GM23338 (cell line): ENCODE results near the gene ZNF219. TPM values are rescaled to one million over a fixed set of nuclear protein-coding genes. Genes with fewer than 3 reads are reported as not detected.

ENCODE experiments used
- ATAC-seq: fragments of 200-7000 bp; cut with Tn5 transposase; 3 replicates; pipeline ENCODE4 v1.9.1; 2020
- DNase-seq: peaks from one replicate; pipeline ENCODE4 v3.0.0-alpha.2; 2015; ENCODE audit warnings: low spot score
- H2AFZ ChIP-seq: fragments of 200-600 bp; sonication (generic); 2 replicates; pipeline ENCODE4 v1.8.0; 2016; ENCODE audit warnings: antibody characterized with exemption, mild to moderate bottlenecking, moderate library complexity
- H3F3A ChIP-seq: fragments of 200-600 bp; sonication (generic); replicated peaks from 2 replicates; pipeline ENCODE4 v1.8.0; 2017; ENCODE audit warnings: antibody characterized with exemption, mixed run types, low read depth
- H3K27ac ChIP-seq: fragments of 200-600 bp; sonication (generic); 2 replicates; pipeline ENCODE4 v1.6.1; 2016; ENCODE audit warnings: low read depth
- H3K27me3 ChIP-seq: fragments of 200-600 bp; sonication (generic); 2 replicates; pipeline ENCODE4 v1.8.0; 2016; ENCODE audit warnings: mild to moderate bottlenecking, mixed run types, moderate library complexity; ENCODE audit not compliant: insufficient read depth
- H3K36me3 ChIP-seq: fragments of 200-600 bp; sonication (generic); 2 replicates; pipeline ENCODE4 v1.8.0; 2016; ENCODE audit warnings: mild to moderate bottlenecking; ENCODE audit not compliant: insufficient read depth
- H3K4me1 ChIP-seq: fragments of 200-600 bp; sonication (generic); 2 replicates; pipeline ENCODE4 v1.8.0; 2016; ENCODE audit warnings: mild to moderate bottlenecking, moderate library complexity; ENCODE audit not compliant: insufficient read depth
- H3K4me2 ChIP-seq: fragments of 200-600 bp; sonication (generic); 2 replicates; pipeline ENCODE4 v1.7.1; 2017; ENCODE audit warnings: mixed run types
- H3K4me3 ChIP-seq: fragments of 200-600 bp; sonication (generic); 2 replicates; pipeline ENCODE4 v1.6.1; 2016; ENCODE audit warnings: mixed run types
- H3K79me2 ChIP-seq: fragments of 200-600 bp; sonication (generic); replicated peaks from 2 replicates; pipeline ENCODE4 v1.8.0; 2017; ENCODE audit warnings: mild to moderate bottlenecking; ENCODE audit not compliant: insufficient read depth
- H3K9me2 ChIP-seq: fragments of 200-600 bp; sonication (generic); 2 replicates; pipeline ENCODE4 v1.8.0; 2017; ENCODE audit not compliant: insufficient read depth
- H4K20me1 ChIP-seq: fragments of 200-600 bp; sonication (generic); replicated peaks from 2 replicates; pipeline ENCODE4 v1.8.0; 2017; ENCODE audit warnings: mild to moderate bottlenecking; ENCODE audit not compliant: insufficient read depth
- H3K27ac Mint-ChIP-seq: 2 replicates; pipeline ENCODE4 v1.8.0; 2020; ENCODE audit warnings: inconsistent platforms, mild to moderate bottlenecking, moderate library complexity, mixed read lengths
- H3K27me3 Mint-ChIP-seq: 3 replicates; pipeline ENCODE4 v1.8.0; 2022; ENCODE audit warnings: low read depth, mild to moderate bottlenecking, moderate library complexity, mixed read lengths, inconsistent platforms; ENCODE audit not compliant: insufficient read depth, poor library complexity
- H3K36me3 Mint-ChIP-seq: 3 replicates; pipeline ENCODE4 v1.8.0; 2021; ENCODE audit warnings: low read depth, mild to moderate bottlenecking, inconsistent platforms, moderate library complexity, mixed read lengths
- H3K4me1 Mint-ChIP-seq: 3 replicates; pipeline ENCODE4 v1.8.0; 2020; ENCODE audit warnings: mild to moderate bottlenecking, inconsistent platforms, mixed read lengths
- H3K4me3 Mint-ChIP-seq: 3 replicates; pipeline ENCODE4 v1.8.0; 2021; ENCODE audit warnings: moderate library complexity, mild to moderate bottlenecking, inconsistent platforms, mixed read lengths
- H3K9me3 Mint-ChIP-seq: 3 replicates; pipeline ENCODE4 v1.8.0; 2020; ENCODE audit warnings: moderate library complexity, mild to moderate bottlenecking, inconsistent platforms, mixed read lengths
- CREB1 ChIP-seq: fragments of 250-450 bp; sonication (Bioruptor Pico); IDR thresholded peaks from 2 replicates; pipeline ENCODE4 v1.5.0; 2020; ENCODE audit warnings: low read depth, mild to moderate bottlenecking, moderate library complexity
- ETS1 ChIP-seq: IDR thresholded peaks from 2 replicates; pipeline ENCODE4 v1.6.1; 2016; ENCODE audit warnings: antibody characterized with exemption
- EZH2 ChIP-seq: fragments of 200-600 bp; sonication (generic); IDR thresholded peaks from one replicate; pipeline ENCODE4 v1.8.0; 2017; ENCODE audit warnings: antibody characterized with exemption, mild to moderate bottlenecking, low read depth; ENCODE audit not compliant: unreplicated experiment
- EZH2phosphoT487 ChIP-seq: fragments of 200-600 bp; sonication (generic); IDR thresholded peaks from one replicate; pipeline ENCODE4 v1.8.1; 2018; ENCODE audit warnings: antibody characterized with exemption; ENCODE audit not compliant: unreplicated experiment
- JUNB ChIP-seq: IDR thresholded peaks from one replicate; pipeline ENCODE4 v1.6.1; 2016; ENCODE audit warnings: antibody characterized with exemption; ENCODE audit not compliant: unreplicated experiment
- NANOG ChIP-seq: IDR thresholded peaks from 2 replicates; pipeline ENCODE4 v1.6.1; 2016; ENCODE audit warnings: antibody characterized with exemption, borderline replicate concordance
- ZNF114 ChIP-seq: fragments of 250-450 bp; sonication (Bioruptor Pico); IDR thresholded peaks from 2 replicates; pipeline ENCODE4 v1.5.0; 2020; ENCODE audit warnings: mild to moderate bottlenecking, moderate library complexity
- ZNF331 ChIP-seq: fragments of 250-450 bp; sonication (Bioruptor Pico); IDR thresholded peaks from 2 replicates; pipeline ENCODE4 v1.5.0; 2020; ENCODE audit warnings: low read depth, mild to moderate bottlenecking, moderate library complexity
- polyA plus RNA-seq: library from polyadenylated mRNA; unstranded; fragments of >200 nt; fragmentation: Nextera tagmentation; extraction: Ambion mirVana; gene quantifications from 2 replicates; pipeline ENCODE4 v1.2.1, GENCODE V29; 2016
- total RNA-seq: library from RNA; depleted of rRNA; stranded (reverse); fragments of >200 nt; shearing (Covaris generic); gene quantifications from 2 replicates; pipeline ENCODE4 v1.2.3, GENCODE V29; 2014
- TF ChIP-seq, protein P1 (sequence below): fragments of 250-450 bp; sonication (Bioruptor Pico); IDR thresholded peaks from 2 replicates; pipeline ENCODE4 v1.5.0; 2020; ENCODE audit warnings: mild to moderate bottlenecking, moderate library complexity
- TF ChIP-seq, protein P2 (sequence below), 2 experiments: fragments of 200-600 bp in 1 of 2; sonication (generic) in 1 of 2; conservative IDR thresholded peaks; 2 replicates each; pipeline versions ENCODE4 v1.5.1 to v1.6.1; 2016 to 2017; ENCODE audit warnings: antibody characterized with exemption in 2 of 2, low read depth in 2 of 2, mild to moderate bottlenecking in 2 of 2, moderate library complexity in 1 of 2
- TF ChIP-seq, protein P3 (sequence below): IDR thresholded peaks from one replicate; pipeline ENCODE4 v1.6.1; 2018; ENCODE audit warnings: antibody characterized with exemption; ENCODE audit not compliant: unreplicated experiment

The ZNF219 gene
- total and polyA plus RNA-seq, 2 experiments from 2014 or later = 37.7 to 153 TPM

DNA sequence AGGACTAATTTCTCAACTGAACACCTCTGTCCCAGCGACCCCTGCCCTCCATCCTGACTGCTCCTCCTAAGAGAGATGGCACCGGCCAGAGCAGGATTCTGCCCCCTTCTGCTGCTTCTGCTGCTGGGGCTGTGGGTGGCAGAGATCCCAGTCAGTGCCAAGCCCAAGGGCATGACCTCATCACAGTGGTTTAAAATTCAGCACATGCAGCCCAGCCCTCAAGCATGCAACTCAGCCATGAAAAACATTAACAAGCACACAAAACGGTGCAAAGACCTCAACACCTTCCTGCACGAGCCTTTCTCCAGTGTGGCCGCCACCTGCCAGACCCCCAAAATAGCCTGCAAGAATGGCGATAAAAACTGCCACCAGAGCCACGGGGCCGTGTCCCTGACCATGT lies 55.5 kb downstream of the ZNF219 start (continued):
- no peak for TF ChIP-seq ETS1
- no peak for TF ChIP-seq EZH2phosphoT487
- TF ChIP-seq JUNB = no peak
- no peak for TF ChIP-seq ZNF331 (CRISPR knock-in tag)

DNA sequence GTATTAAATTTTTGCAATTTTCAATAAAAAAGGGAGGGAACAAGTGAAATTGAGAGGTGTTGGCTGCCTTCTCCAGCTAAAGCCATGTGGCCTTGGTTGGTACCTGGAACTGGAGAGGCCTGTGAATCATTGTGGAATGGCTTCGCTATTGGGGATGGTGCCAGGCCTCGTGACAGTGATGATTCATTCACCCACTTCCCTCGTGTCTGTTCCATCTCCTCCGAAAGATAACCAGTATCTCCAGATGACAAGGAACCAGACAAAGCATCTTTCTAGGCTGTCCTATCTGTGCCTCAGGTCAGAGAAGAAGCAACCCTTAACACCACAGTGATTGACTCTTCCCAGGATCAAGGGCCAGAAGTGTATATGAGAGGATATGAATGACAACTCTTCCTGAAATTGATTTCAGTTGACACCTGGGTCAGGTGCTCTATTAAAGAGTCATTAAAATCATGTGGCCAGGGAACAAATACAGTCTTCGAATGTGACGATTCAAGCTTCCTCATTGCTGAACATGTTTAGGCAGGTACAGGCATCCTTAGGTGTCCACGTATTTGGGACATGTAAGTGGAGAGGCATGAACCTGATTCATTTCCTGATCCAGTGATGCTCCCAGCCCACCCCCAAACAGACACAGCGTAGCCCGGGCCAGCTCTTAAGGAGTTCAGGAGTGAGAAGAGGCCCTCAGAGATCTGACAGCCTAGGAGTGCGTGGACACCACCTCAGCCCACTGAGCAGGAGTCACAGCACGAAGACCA lies 56.6 kb downstream of the ZNF219 start, which contains the start of gene RNASE7:
Gene RNASE7, plus strand, starts transcription at position 687 of the 758 bp plus-strand sequence. CDS start 631 bp downstream, outside the sequence.
- Histone ChIP-seq H3K79me2 (no peaks in the 10 kb centered on the region), H3K9me2 (no peaks in the 10 kb centered on the region), H3F3A (no peaks in the 10 kb centered on the region), H3K27ac (no peak within 1 kb of the TSS), H3K4me1 (peaks cover 10% of the 10 kb centered on the region), H3K27me3 (no peaks in the 10 kb centered on the region), H3K4me3 (no peak within 1 kb of the TSS), H4K20me1 (no peaks in the 10 kb centered on the region), H3K4me2 (no peak within 1 kb of the TSS), H3K36me3 (no peaks in the 10 kb centered on the region), H2AFZ (no peak within 1 kb of the TSS)
- Mint-ChIP-seq H3K36me3 (no peaks in the 10 kb centered on the region; the same call in 2 of the 3 replicates), H3K27ac (no peak within 1 kb of the TSS), H3K27me3 (peaks cover 10% of the 10 kb centered on the region), H3K4me3 (no peak within 1 kb of the TSS; the same call in 2 of the 3 replicates), H3K9me3 (no peaks in the 10 kb centered on the region; the same call in 2 of the 3 replicates), H3K4me1 (peaks cover 26% of the 10 kb centered on the region)
- DNase-seq (no peak), ATAC-seq (no peak)
- TF ChIP-seq EZH2phosphoT487 (no peak), ZNF114 (CRISPR knock-in tag) (no peak), NANOG (no peak), CREB1 (CRISPR knock-in tag) (no peak), EZH2 (no peak)
- TF ChIP-seq, protein P1, sequence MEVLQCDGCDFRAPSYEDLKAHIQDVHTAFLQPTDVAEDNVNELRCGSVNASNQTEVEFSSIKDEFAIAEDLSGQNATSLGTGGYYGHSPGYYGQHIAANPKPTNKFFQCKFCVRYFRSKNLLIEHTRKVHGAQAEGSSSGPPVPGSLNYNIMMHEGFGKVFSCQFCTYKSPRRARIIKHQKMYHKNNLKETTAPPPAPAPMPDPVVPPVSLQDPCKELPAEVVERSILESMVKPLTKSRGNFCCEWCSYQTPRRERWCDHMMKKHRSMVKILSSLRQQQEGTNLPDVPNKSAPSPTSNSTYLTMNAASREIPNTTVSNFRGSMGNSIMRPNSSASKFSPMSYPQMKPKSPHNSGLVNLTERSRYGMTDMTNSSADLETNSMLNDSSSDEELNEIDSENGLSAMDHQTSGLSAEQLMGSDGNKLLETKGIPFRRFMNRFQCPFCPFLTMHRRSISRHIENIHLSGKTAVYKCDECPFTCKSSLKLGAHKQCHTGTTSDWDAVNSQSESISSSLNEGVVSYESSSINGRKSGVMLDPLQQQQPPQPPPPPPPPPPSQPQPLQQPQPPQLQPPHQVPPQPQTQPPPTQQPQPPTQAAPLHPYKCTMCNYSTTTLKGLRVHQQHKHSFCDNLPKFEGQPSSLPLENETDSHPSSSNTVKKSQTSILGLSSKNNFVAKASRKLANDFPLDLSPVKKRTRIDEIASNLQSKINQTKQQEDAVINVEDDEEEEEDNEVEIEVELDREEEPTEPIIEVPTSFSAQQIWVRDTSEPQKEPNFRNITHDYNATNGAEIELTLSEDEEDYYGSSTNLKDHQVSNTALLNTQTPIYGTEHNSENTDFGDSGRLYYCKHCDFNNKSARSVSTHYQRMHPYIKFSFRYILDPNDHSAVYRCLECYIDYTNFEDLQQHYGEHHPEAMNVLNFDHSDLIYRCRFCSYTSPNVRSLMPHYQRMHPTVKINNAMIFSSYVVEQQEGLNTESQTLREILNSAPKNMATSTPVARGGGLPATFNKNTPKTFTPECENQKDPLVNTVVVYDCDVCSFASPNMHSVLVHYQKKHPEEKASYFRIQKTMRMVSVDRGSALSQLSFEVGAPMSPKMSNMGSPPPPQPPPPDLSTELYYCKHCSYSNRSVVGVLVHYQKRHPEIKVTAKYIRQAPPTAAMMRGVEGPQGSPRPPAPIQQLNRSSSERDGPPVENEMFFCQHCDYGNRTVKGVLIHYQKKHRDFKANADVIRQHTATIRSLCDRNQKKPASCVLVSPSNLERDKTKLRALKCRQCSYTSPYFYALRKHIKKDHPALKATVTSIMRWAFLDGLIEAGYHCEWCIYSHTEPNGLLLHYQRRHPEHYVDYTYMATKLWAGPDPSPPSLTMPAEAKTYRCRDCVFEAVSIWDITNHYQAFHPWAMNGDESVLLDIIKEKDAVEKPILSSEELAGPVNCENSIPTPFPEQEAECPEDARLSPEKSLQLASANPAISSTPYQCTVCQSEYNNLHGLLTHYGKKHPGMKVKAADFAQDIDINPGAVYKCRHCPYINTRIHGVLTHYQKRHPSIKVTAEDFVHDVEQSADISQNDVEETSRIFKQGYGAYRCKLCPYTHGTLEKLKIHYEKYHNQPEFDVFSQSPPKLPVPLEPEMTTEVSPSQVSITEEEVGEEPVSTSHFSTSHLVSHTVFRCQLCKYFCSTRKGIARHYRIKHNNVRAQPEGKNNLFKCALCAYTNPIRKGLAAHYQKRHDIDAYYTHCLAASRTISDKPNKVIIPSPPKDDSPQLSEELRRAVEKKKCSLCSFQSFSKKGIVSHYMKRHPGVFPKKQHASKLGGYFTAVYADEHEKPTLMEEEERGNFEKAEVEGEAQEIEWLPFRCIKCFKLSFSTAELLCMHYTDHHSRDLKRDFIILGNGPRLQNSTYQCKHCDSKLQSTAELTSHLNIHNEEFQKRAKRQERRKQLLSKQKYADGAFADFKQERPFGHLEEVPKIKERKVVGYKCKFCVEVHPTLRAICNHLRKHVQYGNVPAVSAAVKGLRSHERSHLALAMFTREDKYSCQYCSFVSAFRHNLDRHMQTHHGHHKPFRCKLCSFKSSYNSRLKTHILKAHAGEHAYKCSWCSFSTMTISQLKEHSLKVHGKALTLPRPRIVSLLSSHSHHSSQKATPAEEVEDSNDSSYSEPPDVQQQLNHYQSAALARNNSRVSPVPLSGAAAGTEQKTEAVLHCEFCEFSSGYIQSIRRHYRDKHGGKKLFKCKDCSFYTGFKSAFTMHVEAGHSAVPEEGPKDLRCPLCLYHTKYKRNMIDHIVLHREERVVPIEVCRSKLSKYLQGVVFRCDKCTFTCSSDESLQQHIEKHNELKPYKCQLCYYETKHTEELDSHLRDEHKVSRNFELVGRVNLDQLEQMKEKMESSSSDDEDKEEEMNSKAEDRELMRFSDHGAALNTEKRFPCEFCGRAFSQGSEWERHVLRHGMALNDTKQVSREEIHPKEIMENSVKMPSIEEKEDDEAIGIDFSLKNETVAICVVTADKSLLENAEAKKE = no peak
- TF ChIP-seq, protein P2, sequence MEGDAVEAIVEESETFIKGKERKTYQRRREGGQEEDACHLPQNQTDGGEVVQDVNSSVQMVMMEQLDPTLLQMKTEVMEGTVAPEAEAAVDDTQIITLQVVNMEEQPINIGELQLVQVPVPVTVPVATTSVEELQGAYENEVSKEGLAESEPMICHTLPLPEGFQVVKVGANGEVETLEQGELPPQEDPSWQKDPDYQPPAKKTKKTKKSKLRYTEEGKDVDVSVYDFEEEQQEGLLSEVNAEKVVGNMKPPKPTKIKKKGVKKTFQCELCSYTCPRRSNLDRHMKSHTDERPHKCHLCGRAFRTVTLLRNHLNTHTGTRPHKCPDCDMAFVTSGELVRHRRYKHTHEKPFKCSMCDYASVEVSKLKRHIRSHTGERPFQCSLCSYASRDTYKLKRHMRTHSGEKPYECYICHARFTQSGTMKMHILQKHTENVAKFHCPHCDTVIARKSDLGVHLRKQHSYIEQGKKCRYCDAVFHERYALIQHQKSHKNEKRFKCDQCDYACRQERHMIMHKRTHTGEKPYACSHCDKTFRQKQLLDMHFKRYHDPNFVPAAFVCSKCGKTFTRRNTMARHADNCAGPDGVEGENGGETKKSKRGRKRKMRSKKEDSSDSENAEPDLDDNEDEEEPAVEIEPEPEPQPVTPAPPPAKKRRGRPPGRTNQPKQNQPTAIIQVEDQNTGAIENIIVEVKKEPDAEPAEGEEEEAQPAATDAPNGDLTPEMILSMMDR (conservative IDR thresholded peaks at IDR 0.05; ENCODE audit: low read depth in 2 of 2) = no peak
- TF ChIP-seq, protein P3, sequence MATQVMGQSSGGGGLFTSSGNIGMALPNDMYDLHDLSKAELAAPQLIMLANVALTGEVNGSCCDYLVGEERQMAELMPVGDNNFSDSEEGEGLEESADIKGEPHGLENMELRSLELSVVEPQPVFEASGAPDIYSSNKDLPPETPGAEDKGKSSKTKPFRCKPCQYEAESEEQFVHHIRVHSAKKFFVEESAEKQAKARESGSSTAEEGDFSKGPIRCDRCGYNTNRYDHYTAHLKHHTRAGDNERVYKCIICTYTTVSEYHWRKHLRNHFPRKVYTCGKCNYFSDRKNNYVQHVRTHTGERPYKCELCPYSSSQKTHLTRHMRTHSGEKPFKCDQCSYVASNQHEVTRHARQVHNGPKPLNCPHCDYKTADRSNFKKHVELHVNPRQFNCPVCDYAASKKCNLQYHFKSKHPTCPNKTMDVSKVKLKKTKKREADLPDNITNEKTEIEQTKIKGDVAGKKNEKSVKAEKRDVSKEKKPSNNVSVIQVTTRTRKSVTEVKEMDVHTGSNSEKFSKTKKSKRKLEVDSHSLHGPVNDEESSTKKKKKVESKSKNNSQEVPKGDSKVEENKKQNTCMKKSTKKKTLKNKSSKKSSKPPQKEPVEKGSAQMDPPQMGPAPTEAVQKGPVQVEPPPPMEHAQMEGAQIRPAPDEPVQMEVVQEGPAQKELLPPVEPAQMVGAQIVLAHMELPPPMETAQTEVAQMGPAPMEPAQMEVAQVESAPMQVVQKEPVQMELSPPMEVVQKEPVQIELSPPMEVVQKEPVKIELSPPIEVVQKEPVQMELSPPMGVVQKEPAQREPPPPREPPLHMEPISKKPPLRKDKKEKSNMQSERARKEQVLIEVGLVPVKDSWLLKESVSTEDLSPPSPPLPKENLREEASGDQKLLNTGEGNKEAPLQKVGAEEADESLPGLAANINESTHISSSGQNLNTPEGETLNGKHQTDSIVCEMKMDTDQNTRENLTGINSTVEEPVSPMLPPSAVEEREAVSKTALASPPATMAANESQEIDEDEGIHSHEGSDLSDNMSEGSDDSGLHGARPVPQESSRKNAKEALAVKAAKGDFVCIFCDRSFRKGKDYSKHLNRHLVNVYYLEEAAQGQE = no peak
